Ishikawa (cell line): ENCODE data around the gene SEC61A1.

Source experiments
- CEBPB ChIP-seq: IDR thresholded peaks from 2 replicates; pipeline ENCODE4 v1.6.1; 2012
- CREB1 ChIP-seq: IDR thresholded peaks from 2 replicates; pipeline ENCODE4 v1.6.1; 2012; ENCODE audit warnings: low read depth
- EGR1 ChIP-seq: IDR thresholded peaks from 2 replicates; pipeline ENCODE4 v1.6.1; 2012
- EP300 ChIP-seq: IDR thresholded peaks from 2 replicates; pipeline ENCODE4 v1.6.1; 2012; ENCODE audit warnings: borderline replicate concordance
- FOXM1 ChIP-seq: IDR thresholded peaks from 2 replicates; pipeline ENCODE4 v1.6.1; 2012; ENCODE audit warnings: low read depth, borderline replicate concordance
- NFIC ChIP-seq: IDR thresholded peaks from 2 replicates; pipeline ENCODE4 v1.6.1; 2012
- RAD21 ChIP-seq: IDR thresholded peaks from 2 replicates; pipeline ENCODE4 v1.6.1; 2012; ENCODE audit warnings: low read depth
- TAF1 ChIP-seq: IDR thresholded peaks from 2 replicates; pipeline ENCODE4 v1.6.1; 2012; ENCODE audit warnings: low read depth, mild to moderate bottlenecking
- TCF12 ChIP-seq: IDR thresholded peaks from 2 replicates; pipeline ENCODE4 v1.6.1; 2012; ENCODE audit warnings: low read depth
- TEAD4 ChIP-seq: IDR thresholded peaks from 2 replicates; pipeline ENCODE4 v1.6.1; 2012
- YY1 ChIP-seq: IDR thresholded peaks from 2 replicates; pipeline ENCODE4 v1.6.1; 2012; ENCODE audit warnings: low read depth
- ZBTB7A ChIP-seq: IDR thresholded peaks from 2 replicates; pipeline ENCODE4 v1.6.1; 2012; ENCODE audit warnings: low read depth
- TF ChIP-seq, protein P1 (sequence below): IDR thresholded peaks from 2 replicates; pipeline ENCODE4 v1.6.1; 2012
- TF ChIP-seq, protein P2 (sequence below): IDR thresholded peaks from 2 replicates; pipeline ENCODE4 v1.6.1; 2012
- TF ChIP-seq, protein P3 (sequence below): IDR thresholded peaks from 2 replicates; pipeline ENCODE4 v1.6.1; 2012; ENCODE audit warnings: low read depth, mild to moderate bottlenecking

Gene SEC61A1

DNA sequence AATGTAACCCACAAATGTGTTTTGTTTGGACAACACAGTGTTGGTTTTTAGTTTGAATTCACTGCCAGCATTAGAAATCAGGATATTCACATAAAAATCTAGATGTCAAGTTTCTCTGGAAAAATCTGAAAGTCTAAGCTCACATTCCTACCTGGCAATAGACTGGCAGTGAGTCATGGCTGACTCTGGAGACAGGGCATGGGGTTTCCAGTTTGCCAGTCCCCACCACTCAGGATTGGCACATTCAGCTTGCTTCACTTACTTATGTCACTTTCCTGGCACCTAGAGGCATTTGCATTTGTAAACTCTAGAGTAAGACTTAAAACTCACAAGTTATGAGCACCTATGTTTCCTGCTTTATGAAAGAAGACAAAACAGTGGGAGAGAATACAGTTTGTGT lies 19.1 kb upstream of the SEC61A1 start:
- TF ChIP-seq CREB1 (no peak), YY1 (no peak)

DNA sequence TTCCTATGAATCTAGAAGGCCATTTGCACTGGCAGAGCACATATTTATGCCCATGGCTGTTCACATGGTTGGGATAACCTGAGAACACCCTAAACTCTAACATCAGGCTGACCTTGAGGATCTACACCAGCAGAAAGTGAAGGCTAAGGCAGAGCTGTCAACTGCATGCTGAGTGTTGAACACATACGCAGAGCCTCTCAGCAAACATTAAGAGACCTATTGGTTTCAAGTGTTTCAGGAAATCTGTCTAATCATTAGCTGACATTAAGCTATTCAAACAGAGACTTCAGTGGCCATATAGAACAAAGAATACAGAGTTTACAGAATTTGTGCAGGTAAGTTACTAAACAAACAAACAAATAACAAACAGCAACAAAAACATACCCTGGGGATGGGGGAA lies 16.1 kb upstream of the SEC61A1 start:
- no peak for TF ChIP-seq EP300
- no peak for TF ChIP-seq ZBTB7A
- TF ChIP-seq, protein P1, sequence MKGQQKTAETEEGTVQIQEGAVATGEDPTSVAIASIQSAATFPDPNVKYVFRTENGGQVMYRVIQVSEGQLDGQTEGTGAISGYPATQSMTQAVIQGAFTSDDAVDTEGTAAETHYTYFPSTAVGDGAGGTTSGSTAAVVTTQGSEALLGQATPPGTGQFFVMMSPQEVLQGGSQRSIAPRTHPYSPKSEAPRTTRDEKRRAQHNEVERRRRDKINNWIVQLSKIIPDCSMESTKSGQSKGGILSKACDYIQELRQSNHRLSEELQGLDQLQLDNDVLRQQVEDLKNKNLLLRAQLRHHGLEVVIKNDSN, result no peak
- TF ChIP-seq FOXM1, result no peak
- no peak for TF ChIP-seq RAD21
- no peak for TF ChIP-seq TEAD4
- TF ChIP-seq TAF1, result no peak

DNA sequence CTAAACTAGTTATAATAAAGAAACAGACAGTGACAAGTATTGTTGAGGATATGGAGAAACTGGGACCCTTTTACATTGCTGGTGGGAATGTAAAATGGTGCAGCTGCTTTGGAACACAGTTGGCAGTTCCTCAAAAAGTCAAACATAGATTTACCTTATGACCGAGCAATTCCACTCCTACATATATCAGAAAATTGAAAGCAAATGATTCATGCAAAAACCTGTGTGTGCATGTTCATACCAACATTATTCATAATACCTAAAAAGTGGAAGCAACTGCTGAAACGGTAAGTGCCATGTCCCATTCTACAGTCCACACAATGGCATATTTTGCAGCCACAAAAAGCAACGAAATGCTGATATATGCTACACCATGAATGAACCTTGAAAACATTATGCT lies 12.2 kb upstream of the SEC61A1 start:
- TF ChIP-seq TAF1, result no peak
- TF ChIP-seq, protein P1, result no peak
- TF ChIP-seq FOXM1, result no peak
- no peak for TF ChIP-seq EGR1
- TF ChIP-seq, protein P2, sequence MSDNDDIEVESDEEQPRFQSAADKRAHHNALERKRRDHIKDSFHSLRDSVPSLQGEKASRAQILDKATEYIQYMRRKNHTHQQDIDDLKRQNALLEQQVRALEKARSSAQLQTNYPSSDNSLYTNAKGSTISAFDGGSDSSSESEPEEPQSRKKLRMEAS, result no peak
- TF ChIP-seq CREB1, result no peak

DNA sequence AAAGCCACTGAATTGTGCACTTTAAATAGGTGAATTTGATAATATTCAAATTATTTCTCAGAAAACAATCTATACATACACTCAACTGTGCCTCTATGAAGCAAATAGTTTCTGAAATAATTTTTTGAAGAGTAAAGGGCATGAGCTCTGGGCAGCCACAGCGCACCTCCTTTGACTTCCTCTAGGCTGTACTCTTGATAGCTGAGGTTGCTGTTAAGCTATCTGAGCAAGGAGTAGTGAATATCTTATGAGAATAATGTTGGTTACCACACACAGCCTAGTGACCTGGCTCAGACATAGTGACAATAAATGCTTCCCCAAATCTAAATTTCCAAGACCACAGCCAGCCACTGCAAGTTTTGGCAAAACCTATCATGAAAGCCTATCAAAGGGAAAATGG lies 11.6 kb upstream of the SEC61A1 start:
- no peak for TF ChIP-seq CEBPB
- TF ChIP-seq EGR1, result no peak

DNA sequence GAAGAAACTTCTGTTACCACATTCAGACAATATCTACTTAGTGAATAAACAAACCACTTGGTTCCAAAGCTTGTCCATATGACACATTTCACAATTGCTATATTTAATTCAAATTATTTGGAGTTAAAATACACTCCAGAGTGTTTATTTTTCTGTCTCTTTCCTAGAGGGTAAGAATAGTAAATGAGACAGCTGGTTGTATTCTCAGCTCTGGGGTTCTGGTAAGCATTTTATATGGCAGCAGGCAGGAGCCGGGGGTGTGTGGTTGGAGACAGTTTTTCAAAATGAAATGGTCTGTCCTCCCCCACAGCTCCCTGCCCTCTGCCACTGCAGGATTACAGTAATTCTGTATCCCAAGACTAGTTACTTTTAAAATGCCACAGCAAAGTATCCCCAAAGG lies 10.9 kb upstream of the SEC61A1 start:
- TF ChIP-seq RAD21 (no peak), NFIC (no peak), ZBTB7A (no peak), CREB1 (no peak), TCF12 (no peak)
- TF ChIP-seq, protein P3, sequence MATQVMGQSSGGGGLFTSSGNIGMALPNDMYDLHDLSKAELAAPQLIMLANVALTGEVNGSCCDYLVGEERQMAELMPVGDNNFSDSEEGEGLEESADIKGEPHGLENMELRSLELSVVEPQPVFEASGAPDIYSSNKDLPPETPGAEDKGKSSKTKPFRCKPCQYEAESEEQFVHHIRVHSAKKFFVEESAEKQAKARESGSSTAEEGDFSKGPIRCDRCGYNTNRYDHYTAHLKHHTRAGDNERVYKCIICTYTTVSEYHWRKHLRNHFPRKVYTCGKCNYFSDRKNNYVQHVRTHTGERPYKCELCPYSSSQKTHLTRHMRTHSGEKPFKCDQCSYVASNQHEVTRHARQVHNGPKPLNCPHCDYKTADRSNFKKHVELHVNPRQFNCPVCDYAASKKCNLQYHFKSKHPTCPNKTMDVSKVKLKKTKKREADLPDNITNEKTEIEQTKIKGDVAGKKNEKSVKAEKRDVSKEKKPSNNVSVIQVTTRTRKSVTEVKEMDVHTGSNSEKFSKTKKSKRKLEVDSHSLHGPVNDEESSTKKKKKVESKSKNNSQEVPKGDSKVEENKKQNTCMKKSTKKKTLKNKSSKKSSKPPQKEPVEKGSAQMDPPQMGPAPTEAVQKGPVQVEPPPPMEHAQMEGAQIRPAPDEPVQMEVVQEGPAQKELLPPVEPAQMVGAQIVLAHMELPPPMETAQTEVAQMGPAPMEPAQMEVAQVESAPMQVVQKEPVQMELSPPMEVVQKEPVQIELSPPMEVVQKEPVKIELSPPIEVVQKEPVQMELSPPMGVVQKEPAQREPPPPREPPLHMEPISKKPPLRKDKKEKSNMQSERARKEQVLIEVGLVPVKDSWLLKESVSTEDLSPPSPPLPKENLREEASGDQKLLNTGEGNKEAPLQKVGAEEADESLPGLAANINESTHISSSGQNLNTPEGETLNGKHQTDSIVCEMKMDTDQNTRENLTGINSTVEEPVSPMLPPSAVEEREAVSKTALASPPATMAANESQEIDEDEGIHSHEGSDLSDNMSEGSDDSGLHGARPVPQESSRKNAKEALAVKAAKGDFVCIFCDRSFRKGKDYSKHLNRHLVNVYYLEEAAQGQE, result no peak
- TF ChIP-seq, protein P2, result no peak
- TF ChIP-seq, protein P1, result no peak

DNA sequence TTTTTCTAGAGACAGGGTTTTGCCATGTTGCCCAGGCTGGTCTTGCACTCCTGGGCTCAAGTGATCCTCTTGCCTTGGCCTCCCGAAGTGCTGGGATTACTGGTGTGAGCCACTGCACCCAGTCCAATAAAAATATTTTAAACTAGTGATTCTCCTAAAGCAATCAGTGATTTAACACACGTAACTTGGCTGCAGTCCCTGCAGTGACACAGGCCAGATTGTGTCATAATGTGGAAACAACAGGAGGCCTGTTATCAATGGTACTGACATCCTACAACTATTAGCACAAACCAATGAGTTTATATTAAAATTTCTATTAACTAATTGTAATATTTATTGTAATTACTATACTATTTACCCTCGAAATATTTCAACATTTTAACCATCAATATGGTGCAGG lies 1.6 kb upstream of the SEC61A1 start:
- TF ChIP-seq TEAD4, result no peak
- TF ChIP-seq TAF1, result no peak
- TF ChIP-seq YY1, result no peak
- TF ChIP-seq, protein P3, result no peak
- TF ChIP-seq, protein P1, result no peak
- TF ChIP-seq CEBPB, result no peak
- TF ChIP-seq ZBTB7A, result no peak
- TF ChIP-seq EGR1, result no peak

DNA sequence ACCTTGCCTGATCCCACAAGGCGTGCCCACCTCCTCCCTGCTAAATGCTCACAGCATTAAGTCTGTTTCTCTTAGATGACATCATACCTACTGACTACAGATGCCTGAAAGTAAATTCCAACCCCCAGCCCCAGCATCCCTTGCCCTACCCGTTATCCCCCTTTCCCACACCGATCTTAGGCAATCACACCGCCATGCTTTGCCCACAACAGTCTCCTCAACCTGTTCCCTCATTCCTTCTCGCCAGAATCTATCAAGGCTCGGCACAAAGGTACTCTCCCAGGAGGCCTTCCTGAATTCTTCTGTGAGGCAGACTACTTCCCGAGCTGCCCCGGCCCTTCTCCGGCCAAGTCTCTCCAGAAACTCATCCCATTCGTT lies 789 bp upstream of the SEC61A1 start:
- TF ChIP-seq, protein P3, result no peak
- TF ChIP-seq CEBPB, result no peak
- TF ChIP-seq RAD21, result no peak
- TF ChIP-seq EP300, result no peak
- TF ChIP-seq NFIC, result no peak
- no peak for TF ChIP-seq TEAD4
- TF ChIP-seq, protein P1, result no peak
- TF ChIP-seq TAF1, result no peak
- TF ChIP-seq CREB1, result no peak
- TF ChIP-seq EGR1, result no peak
- TF ChIP-seq, protein P2, result no peak
- no peak for TF ChIP-seq FOXM1
- TF ChIP-seq ZBTB7A, result no peak
- TF ChIP-seq TCF12, result no peak
